ENCODE data around the gene SLC13A2.

Gene SLC13A2

DNA sequence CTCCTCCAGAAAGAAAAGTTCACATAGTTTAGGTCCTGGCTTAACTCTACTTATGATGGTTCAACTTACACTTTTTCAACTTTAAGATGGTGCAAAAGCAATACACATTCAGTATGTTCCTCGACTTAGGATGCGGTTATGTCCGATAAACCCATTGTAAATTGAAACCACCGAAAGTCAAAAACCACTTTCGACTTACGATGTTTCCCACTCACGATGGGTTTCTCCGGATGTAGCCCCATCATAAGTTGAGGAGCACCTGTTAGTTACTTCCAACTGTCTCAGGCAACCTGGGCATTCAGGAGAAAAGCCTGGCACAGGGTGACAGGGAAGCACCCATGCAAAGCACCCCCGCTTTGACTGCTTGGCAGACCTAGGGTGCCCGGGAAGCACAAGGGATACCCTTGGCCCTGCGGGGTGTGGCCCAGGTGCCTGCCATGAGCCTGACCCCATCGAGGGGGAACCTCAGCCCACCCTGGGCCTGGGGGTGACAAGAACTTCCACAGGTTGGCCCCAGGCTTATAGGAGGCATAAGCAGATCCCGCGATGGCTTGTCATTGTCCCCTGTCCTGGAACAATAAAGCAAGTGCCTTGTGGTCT, 65.0 kb downstream of the SLC13A2 start:
- DNase-seq, result no peak

DNA sequence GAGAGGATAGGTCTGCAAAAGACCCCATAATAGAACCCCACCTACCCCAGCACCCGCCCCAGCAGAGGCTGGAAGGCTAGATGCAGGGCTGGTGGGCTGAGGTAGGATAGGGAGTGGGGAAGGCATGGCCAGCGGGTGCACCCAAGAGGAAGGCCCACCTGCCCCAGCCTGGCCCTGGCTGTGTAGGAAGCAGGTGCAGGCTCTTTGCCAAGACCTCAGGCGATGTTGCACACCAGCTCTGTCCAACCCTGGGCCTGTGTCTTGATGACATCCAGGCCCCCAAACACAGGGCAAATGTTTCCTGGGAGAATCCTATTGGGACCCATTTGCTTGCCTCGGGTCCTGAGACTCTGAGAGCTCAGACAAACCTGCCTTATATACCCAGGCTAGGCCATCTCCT, 66.8 kb downstream of the SLC13A2 start:
- no peak for DNase-seq

DNA sequence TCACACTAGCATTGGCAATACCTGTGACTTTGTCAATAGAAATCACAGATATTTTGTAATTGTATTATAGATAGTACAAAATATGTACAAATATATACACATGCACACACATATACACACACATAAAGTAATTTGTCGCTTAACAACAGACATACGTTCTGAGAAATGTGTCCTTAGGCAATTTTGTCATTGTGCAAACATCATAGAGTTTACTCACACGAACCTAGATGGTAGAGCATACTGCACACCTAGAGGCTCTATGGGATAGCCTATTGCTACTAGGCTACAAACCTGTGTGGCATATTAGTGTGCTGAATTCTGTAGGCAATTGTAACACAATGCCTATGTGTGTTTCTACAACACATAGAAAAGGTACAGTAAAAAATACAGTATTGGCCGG, 68.0 kb downstream of the SLC13A2 start:
- no peak for DNase-seq

DNA sequence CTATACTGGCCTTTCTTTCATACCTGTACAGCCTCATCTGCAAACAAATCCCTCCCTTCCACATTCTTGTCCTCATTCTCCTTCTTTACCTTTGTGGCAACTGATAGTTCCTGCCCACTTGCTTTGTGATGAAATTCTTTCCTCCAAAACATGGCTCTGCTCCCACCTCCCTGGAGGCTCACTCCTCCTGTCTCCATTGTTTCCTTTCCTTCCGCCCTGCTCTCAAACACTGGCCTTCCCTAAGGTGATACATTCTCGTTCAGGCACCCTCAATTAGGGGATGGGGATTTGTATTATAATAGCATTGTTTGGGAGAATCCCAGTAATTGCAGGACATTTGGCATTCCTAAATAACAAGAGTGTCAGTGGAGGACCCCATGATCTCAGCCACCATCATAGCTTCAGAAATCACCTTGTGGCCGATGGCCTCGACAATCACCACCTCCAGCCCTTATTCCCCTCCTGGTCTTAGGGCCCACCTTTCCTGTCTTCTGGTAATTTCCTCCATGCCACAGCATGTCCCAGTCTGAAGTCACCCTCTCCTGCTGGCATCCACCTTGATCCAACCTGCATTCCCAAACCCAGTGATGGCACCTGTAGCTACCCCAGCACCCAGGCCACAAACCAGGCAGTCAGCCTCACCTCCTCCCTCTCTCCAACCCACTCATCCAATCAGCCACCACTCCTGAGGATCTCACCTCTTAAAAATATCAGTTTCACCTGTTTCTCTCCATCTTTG, 71.1 kb downstream of the SLC13A2 start:
- no peak for DNase-seq

DNA sequence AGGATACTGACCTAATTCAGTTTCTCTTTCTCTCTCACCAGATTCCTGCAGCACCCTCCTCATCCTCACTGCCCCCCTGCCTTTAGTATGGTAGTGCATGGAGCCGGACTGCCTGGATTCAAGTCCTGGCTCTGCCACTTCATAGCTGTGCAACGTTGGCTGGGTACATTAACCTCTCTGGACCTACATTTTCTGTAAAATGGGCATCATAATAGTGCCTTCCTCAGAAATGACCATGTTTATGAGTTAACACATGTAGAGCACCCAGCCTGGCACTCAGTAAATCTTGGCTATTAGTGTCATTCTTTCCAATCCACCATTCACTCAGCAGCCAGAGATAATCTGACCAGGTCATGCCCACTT, 71.7 kb downstream of the SLC13A2 start:
- DNase-seq, result no peak

DNA sequence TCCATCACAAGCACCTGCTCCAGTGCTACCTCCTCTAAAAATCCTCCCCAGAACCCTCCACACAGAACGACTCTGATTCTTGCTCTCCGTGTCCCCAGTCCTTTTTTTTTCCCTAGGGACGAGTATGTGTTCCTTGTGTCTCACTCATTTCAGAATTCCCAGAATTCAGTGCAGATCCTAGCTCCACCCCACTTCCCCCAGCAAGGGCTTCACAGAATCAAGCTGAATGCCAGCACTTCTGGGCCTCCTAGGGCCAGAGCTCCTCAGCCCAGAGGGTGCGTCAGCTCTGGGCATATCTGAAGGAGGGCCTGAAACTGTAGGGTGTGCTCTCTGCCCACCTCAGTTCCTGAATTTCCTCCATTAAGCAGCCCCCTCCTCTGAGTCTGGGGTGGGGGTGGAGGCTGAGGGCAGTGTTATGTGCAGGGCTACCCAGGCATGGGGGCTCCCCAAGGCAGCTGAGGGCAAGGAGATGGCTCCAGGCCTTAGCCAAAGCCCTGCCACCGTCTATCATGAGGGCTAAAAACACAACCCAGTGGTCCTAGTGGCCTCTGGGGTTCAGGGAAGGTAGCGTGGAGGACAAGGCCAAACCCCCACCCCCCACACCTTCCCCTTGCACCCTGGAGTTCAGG, 72.5 kb downstream of the SLC13A2 start:
- no peak for DNase-seq

DNA sequence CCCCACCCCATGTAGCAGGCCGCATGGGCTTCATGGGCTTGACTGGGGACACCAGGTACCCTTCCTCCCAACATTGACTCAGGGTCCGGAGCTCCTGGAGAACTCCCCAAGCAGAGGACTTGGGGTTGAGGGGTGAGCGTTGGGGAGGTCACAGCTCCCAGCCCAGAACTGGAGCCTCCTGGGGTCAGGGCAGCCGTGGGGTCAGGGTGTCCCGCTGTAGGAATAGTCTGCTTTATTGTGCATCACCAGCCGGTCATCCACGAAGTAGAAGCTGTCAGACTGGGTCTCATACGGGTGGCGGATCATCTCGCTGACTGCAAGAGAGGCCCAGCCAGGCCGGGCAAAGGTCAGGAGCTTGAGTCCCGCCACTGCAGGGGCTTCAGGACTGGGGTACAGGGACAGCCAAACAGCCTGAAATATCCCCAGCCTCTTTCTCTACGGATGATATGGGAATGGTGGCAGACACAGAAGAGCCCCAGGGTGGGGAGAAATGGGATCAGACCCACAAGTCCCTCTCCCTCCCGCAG, 73.7 kb downstream of the SLC13A2 start:
- DNase-seq, result no peak

Measured in activated effector memory CD4-positive, alpha-beta T cell treated with Interleukin-2 at 50 U/mL for 16 hours (primary cell).